GM23338 (cell line): Measurements from ENCODE around the gene DPY19L1. TPM values are rescaled to one million over a fixed set of nuclear protein-coding genes. Genes with fewer than 3 reads are reported as not detected.

ENCODE experiments used
- microRNA counts: library from miRNA; unstranded; fragments of <30 nt; microRNA quantifications from one replicate; lab custom pipeline; 2017
- microRNA-seq: library from miRNA; unstranded; fragments of <30 nt; microRNA quantifications from one replicate; pipeline ENCODE4, GENCODE V29; 2017
- polyA plus RNA-seq: library from polyadenylated mRNA; unstranded; fragments of >200 nt; fragmentation: Nextera tagmentation; extraction: Ambion mirVana; gene quantifications from 2 replicates; pipeline ENCODE4 v1.2.1, GENCODE V29; 2016
- small RNA-seq: library from RNA; depleted of rRNA; stranded (forward); fragments of <200 nt; gene quantifications from one replicate; pipeline ENCODE3, GENCODE V24; 2014; ENCODE audit warnings: low replicate concordance
- total RNA-seq: library from RNA; depleted of rRNA; stranded (reverse); fragments of >200 nt; shearing (Covaris generic); gene quantifications from 2 replicates; pipeline ENCODE4 v1.2.3, GENCODE V29; 2014; rRNA removed

Gene DPY19L1
- total and polyA plus RNA-seq, 2 experiments from 2014 or later = 4.4 to 20.2 TPM

MicroRNAs encoded within 50 kb of the gene (microRNA counts, 767-probe panel; counts per million panel counts)
- not detected for microRNA hsa-miR-548n (lab: Ali Mortazavi, UCI)

Small RNA genes within 50 kb of the gene (microRNA-seq; reads per million reads assigned to microRNA genes)
- gene MIR548N = 1.6 reads per million

Small RNA genes within 50 kb of the gene (small RNA-seq; reads per million reads assigned to genes)
- gene MIR548N (0.10 reads per million), gene RF00322 (not detected)

Other genes with a start within 250 kb of the DPY19L1 start
- gene TBX20, start 216.6 kb upstream of the DPY19L1 start, total RNA-seq = 0.12 and 0.69 TPM in 2 replicates
- not detected in 2 replicates for gene TBX20, start 216.6 kb upstream of the DPY19L1 start, polyA plus RNA-seq